T-cell (primary cell): Measurements from ENCODE around the gene BRD4. TPM values are rescaled to one million over a fixed set of nuclear protein-coding genes. Genes with fewer than 3 reads are reported as not detected.

Experiments
- ATAC-seq, 4 experiments: fragments of 200-7000 bp in 3 of 4; fragments of 150-1000 bp in 1 of 4; cut with Tn5 transposase; replicated peaks in 1 of 4; 1 replicate in 3 of 4; 2 replicates in 1 of 4; pipeline ENCODE4 v1.10.0; 2021; ENCODE audit warnings: moderate library complexity in 3 of 4, mild to moderate bottlenecking in 2 of 4, moderate number of reproducible peaks in 1 of 4
- CTCF ChIA-PET, 2 donors: fragments of 300-600 bp; sonication (Branson Sonifier 250); formaldehyde crosslinking; loops; one replicate each; lab custom pipeline; 2022; ENCODE audit warnings: antibody characterized with exemption in 2 of 2; lab: Charles Lee
- POLR2A ChIA-PET, 2 donors: fragments of 300-600 bp; sonication (Branson Sonifier 250); formaldehyde crosslinking; loops; one replicate each; lab custom pipeline; 2022; ENCODE audit warnings: antibody characterized with exemption in 2 of 2; lab: Charles Lee
- DNase-seq, 35 experiments: peaks; one replicate each; pipeline versions ENCODE4 v3.0.0 to v3.0.0-alpha.2; 2013 to 2023
- H3K27ac ChIP-seq: one replicate; pipeline ENCODE4 v1.5.1; 2013; ENCODE audit warnings: low read length
- H3K27me3 ChIP-seq, 2 experiments: replicated peaks in 1 of 2; 1 replicate in 1 of 2; 2 replicates in 1 of 2; pipeline versions ENCODE4 v1.6.1 to v1.7.0; 2013; ENCODE audit warnings: low read length in 1 of 2, mixed read lengths in 1 of 2; ENCODE audit not compliant: control insufficient read depth in 2 of 2, insufficient read depth in 2 of 2; ENCODE audit errors: extremely low read depth in 1 of 2
- H3K36me3 ChIP-seq, 2 donors: 1 replicate in 1 of 2; 2 replicates in 1 of 2; pipeline versions ENCODE4 v1.6.1 to v1.7.0; 2013; ENCODE audit warnings: low read length in 1 of 2; ENCODE audit not compliant: control insufficient read depth in 2 of 2, insufficient read depth in 1 of 2; ENCODE audit errors: extremely low read depth in 1 of 2
- H3K4me1 ChIP-seq, 2 experiments: 1 replicate in 1 of 2; 2 replicates in 1 of 2; pipeline versions ENCODE4 v1.6.1 to v1.7.0; 2013; ENCODE audit warnings: low read length in 2 of 2, mixed read lengths in 1 of 2; ENCODE audit not compliant: insufficient read depth in 2 of 2, control insufficient read depth in 1 of 2; ENCODE audit errors: extremely low read depth in 1 of 2
- H3K4me3 ChIP-seq, 2 donors: 1 replicate in 1 of 2; 2 replicates in 1 of 2; pipeline versions ENCODE4 v1.5.1 to v1.7.0; 2013; ENCODE audit warnings: mild to moderate bottlenecking in 2 of 2, low read length in 1 of 2, moderate library complexity in 1 of 2; ENCODE audit not compliant: control insufficient read depth in 1 of 2; ENCODE audit errors: extremely low read depth in 1 of 2
- H3K9me3 ChIP-seq: 2 replicates; pipeline ENCODE4 v1.7.0; 2013
- H3K27ac Mint-ChIP-seq, 2 donors: one replicate each; pipeline ENCODE4 v1.8.0; 2020 to 2021; ENCODE audit warnings: mild to moderate bottlenecking in 2 of 2, mixed read lengths in 2 of 2
- H3K27me3 Mint-ChIP-seq, 2 donors: one replicate each; pipeline ENCODE4 v1.8.0; 2021 to 2022; ENCODE audit warnings: mixed read lengths in 2 of 2
- H3K36me3 Mint-ChIP-seq: one replicate; pipeline ENCODE4 v1.8.0; 2021; ENCODE audit warnings: mixed read lengths
- H3K4me1 Mint-ChIP-seq, 3 donors: one replicate each; pipeline ENCODE4 v1.8.0; 2020 to 2022; ENCODE audit warnings: mixed read lengths in 3 of 3, mild to moderate bottlenecking in 1 of 3
- H3K4me3 Mint-ChIP-seq, 3 donors: one replicate each; pipeline ENCODE4 v1.8.0; 2020 to 2022; ENCODE audit warnings: mild to moderate bottlenecking in 3 of 3, mixed read lengths in 3 of 3, moderate library complexity in 3 of 3
- H3K9me3 Mint-ChIP-seq, 3 donors: one replicate each; pipeline ENCODE4 v1.8.0; 2020 to 2022; ENCODE audit warnings: mixed read lengths in 3 of 3
- WGBS: methylation state at CpG from one replicate; pipeline ENCODE4 v1.1.5; 2013; ENCODE audit warnings: missing lambda C conversion rate; ENCODE audit not compliant: insufficient coverage; 5-methylcytosine and 5-hydroxymethylcytosine counted together
- total RNA-seq, 35 experiments: library from RNA in 6 of 35; stranded (reverse) in 6 of 35; fragments of 120-200 nt in 1 of 35; gene quantifications; one replicate each; pipeline versions ENCODE4 v1.2.1 to v1.2.4 and lab custom pipeline; 2013 to 2026

The BRD4 gene
- total RNA-seq, 5 donors from 2014 or later (not counting 1 experiment from before 2014, with no cell fraction given), result 115 to 154 (median 139) TPM

GRCh38 chr19:15283141-15283883 is 49.0 kb downstream of the BRD4 start:
- Histone ChIP-seq H3K4me3 (no peak overlapping the region), H3K9me3 (no peaks in the 10 kb centered on the region), H3K4me1 (peaks cover 54 to 91% of the 10 kb centered on the region in 2 experiments), H3K36me3 (no peaks in the 10 kb centered on the region), H3K27ac (peak overlapping the region; percentile 1), H3K27me3 (no peaks in the 10 kb centered on the region)
- H3K27ac Mint-ChIP-seq, result peak overlapping the region; percentile 74 to 85
- 46% methylated on average over 6 of the region's 10 CpGs for WGBS
- no peaks in the 10 kb centered on the region for H3K9me3 Mint-ChIP-seq
- DNase-seq, result no peak
- no peaks in the 10 kb centered on the region for H3K27me3 Mint-ChIP-seq
- POLR2A ChIA-PET, result interaction anchor here (0.5 to 1.1 kb wide), 6 partner anchors 8 to 262 kb away, joined by 3 to 7 read pairs (median 5); no protein-coding TSS in a partner anchor
- H3K36me3 Mint-ChIP-seq, result no peaks in the 10 kb centered on the region
- CTCF ChIA-PET, result interaction anchor here in 1 of 2 donors (0.5 to 1.4 kb wide), 2 partner anchors 10 to 263 kb away, joined by 3 read pairs; no protein-coding TSS in a partner anchor
- H3K4me3 Mint-ChIP-seq, result peak overlapping the region; percentile 28 to 74 (median 42)
- peaks cover 93 to 97% (median 97%) of the 10 kb centered on the region in 3 donors for H3K4me1 Mint-ChIP-seq
- ATAC-seq, result no peak

GRCh38 chr19:15282311-15282705 is 50.0 kb downstream of the BRD4 start:
- Histone ChIP-seq H3K9me3 (no peaks in the 10 kb centered on the region), H3K4me1 (peaks cover 44 to 91% of the 10 kb centered on the region in 2 experiments), H3K4me3 (no peak overlapping the region), H3K27me3 (no peaks in the 10 kb centered on the region), H3K27ac (no peak overlapping the region), H3K36me3 (no peaks in the 10 kb centered on the region)
- Mint-ChIP-seq H3K9me3 (no peaks in the 10 kb centered on the region), H3K27me3 (no peaks in the 10 kb centered on the region), H3K36me3 (no peaks in the 10 kb centered on the region), H3K27ac (peak overlapping the region; percentile 2 to 74), H3K4me3 (peak overlapping the region in 1 of 3 donors; percentile 74), H3K4me1 (peaks cover 89 to 93% (median 93%) of the 10 kb centered on the region in 3 donors)
- ChIA-PET POLR2A (interaction anchor here (0.5 to 1.1 kb wide), 3 partner anchors 11 to 75 kb away, joined by 3 to 7 read pairs (median 4); partner anchors contain the start of gene BRD4 (in 1 of the 2)), CTCF (interaction anchor here in 1 of 2 donors (0.5 to 1.4 kb wide), 3 partner anchors 11 to 616 kb away, joined by 3 to 5 read pairs (median 3); no protein-coding TSS in a partner anchor)
- no CpG with 5 or more reads among the region's 1 CpG for WGBS
- no peak for DNase-seq
- no peak for ATAC-seq

- H3K27me3 ChIP-seq, result no peaks in the 10 kb centered on the region
- ATAC-seq, result peak in 1 of 4 experiments; percentile 3
- peaks cover 34 to 93% of the 10 kb centered on the region in 2 experiments for H3K4me1 ChIP-seq
- peak overlapping the region; percentile 2 to 49 for H3K27ac Mint-ChIP-seq
- peak overlapping the region in 1 of 3 donors; percentile 74 for H3K4me3 Mint-ChIP-seq
- POLR2A ChIA-PET, result no interaction called here
- CTCF ChIA-PET, result no interaction called here
- WGBS, result 96% methylated on average over 9 of the region's 12 CpGs
- H3K4me1 Mint-ChIP-seq, result peaks cover 95% of the 10 kb centered on the region in 3 donors
- DNase-seq, result no peak
- peaks cover 4% of the 10 kb centered on the region for H3K36me3 Mint-ChIP-seq
- H3K27ac ChIP-seq, result no peak overlapping the region
- no peak overlapping the region for H3K4me3 ChIP-seq
- no peaks in the 10 kb centered on the region for H3K27me3 Mint-ChIP-seq
- H3K36me3 ChIP-seq, result no peaks in the 10 kb centered on the region
- no peaks in the 10 kb centered on the region for H3K9me3 Mint-ChIP-seq
- no peaks in the 10 kb centered on the region for H3K9me3 ChIP-seq
Observed at GRCh38 chr19:15280915-15281683, 51.2 kb downstream of the BRD4 start.

- peak overlapping the region in 1 of 3 donors; percentile 74 for H3K4me3 Mint-ChIP-seq
- Histone ChIP-seq H3K9me3 (no peaks in the 10 kb centered on the region), H3K4me3 (no peak overlapping the region), H3K36me3 (no peaks in the 10 kb centered on the region), H3K4me1 (peaks cover 28 to 92% of the 10 kb centered on the region in 2 experiments), H3K27ac (no peak overlapping the region), H3K27me3 (no peaks in the 10 kb centered on the region)
- CTCF ChIA-PET, result no interaction called here
- WGBS, result 81% methylated on average over 4 of the region's 6 CpGs
- peak overlapping the region; percentile 2 to 49 for H3K27ac Mint-ChIP-seq
- peaks cover 94 to 95% (median 94%) of the 10 kb centered on the region in 3 donors for H3K4me1 Mint-ChIP-seq
- H3K9me3 Mint-ChIP-seq, result no peaks in the 10 kb centered on the region
- no peak for ATAC-seq
- DNase-seq, result no peak
- POLR2A ChIA-PET, result no interaction called here
- H3K36me3 Mint-ChIP-seq, result peaks cover 4% of the 10 kb centered on the region
- H3K27me3 Mint-ChIP-seq, result no peaks in the 10 kb centered on the region
Observed at GRCh38 chr19:15280048-15280725, 52.2 kb downstream of the BRD4 start.

- peaks cover 86 to 91% (median 89%) of the 10 kb centered on the region in 3 donors for H3K4me1 Mint-ChIP-seq
- Histone ChIP-seq H3K4me1 (peaks cover 20 to 92% of the 10 kb centered on the region in 2 experiments), H3K27ac (no peak overlapping the region), H3K27me3 (no peaks in the 10 kb centered on the region), H3K9me3 (no peaks in the 10 kb centered on the region), H3K4me3 (no peak overlapping the region), H3K36me3 (no peaks in the 10 kb centered on the region)
- WGBS, result 82% methylated on average over 3 of the region's 4 CpGs
- DNase-seq (no peak), ATAC-seq (peak in 1 of 4 experiments; percentile 17)
- H3K27me3 Mint-ChIP-seq, result no peaks in the 10 kb centered on the region
- peak overlapping the region; percentile 71 to 79 for H3K27ac Mint-ChIP-seq
- peaks cover 4% of the 10 kb centered on the region for H3K36me3 Mint-ChIP-seq
- H3K4me3 Mint-ChIP-seq, result peak overlapping the region in 1 of 3 donors; percentile 74
- ChIA-PET CTCF (interaction anchor here in 1 of 2 donors (0.5 kb wide), 1 partner anchor 1057 kb away, joined by 4 read pairs; no protein-coding TSS in a partner anchor), POLR2A (interaction anchor here (0.5 to 0.6 kb wide), 2 partner anchors 61 to 1405 kb away, joined by 3 to 6 read pairs; no protein-coding TSS in a partner anchor)
- H3K9me3 Mint-ChIP-seq, result no peaks in the 10 kb centered on the region
Observed at GRCh38 chr19:15279326-15279904, 52.9 kb downstream of the BRD4 start.
